ENCODE results near the gene RCAN2.

Gene RCAN2

GRCh38 chr6:46381579-46381978, 109.7 kb downstream of the RCAN2 start:
- no peak for DNase-seq (ENCODE audit: low spot score)

GRCh38 chr6:46381057-46381456, 110.2 kb downstream of the RCAN2 start:
- no peak for DNase-seq (ENCODE audit: low spot score)

DNA sequence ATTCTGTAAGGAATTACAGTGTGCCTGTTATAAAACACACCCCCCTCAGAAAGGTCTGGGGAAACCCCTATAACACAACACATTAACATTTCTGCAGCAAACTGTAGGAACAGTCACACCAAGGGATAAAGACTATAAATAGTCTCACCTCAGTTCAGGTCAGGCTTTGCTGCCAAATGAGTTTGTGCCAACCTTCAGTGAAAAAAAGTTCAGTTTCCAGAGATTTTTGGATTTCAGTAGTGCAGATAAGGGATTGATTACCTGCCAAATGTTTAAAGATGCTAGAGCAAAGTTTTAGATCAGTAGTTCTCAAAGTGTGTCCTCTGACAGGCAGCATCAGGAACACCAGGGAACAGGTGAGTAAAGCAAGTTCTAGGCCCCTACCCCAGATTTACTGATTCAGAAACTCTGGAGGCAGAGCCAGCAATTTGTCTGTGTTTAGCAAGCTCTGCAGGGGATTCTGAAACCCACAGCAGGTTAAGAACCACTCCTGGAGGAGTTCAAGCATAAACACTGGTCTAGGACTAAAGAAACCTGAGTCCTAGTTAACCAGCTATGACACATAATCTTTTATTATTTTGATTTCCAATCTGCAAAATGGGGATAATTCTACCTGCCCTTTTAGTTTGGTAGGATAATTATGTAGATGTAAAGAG, 111.0 kb downstream of the RCAN2 start:
- DNase-seq (ENCODE audit: low spot score), result no peak

GRCh38 chr6:46378882-46379416, 112.3 kb downstream of the RCAN2 start:
- peak; percentile 93 for DNase-seq (ENCODE audit: low spot score)

DNA sequence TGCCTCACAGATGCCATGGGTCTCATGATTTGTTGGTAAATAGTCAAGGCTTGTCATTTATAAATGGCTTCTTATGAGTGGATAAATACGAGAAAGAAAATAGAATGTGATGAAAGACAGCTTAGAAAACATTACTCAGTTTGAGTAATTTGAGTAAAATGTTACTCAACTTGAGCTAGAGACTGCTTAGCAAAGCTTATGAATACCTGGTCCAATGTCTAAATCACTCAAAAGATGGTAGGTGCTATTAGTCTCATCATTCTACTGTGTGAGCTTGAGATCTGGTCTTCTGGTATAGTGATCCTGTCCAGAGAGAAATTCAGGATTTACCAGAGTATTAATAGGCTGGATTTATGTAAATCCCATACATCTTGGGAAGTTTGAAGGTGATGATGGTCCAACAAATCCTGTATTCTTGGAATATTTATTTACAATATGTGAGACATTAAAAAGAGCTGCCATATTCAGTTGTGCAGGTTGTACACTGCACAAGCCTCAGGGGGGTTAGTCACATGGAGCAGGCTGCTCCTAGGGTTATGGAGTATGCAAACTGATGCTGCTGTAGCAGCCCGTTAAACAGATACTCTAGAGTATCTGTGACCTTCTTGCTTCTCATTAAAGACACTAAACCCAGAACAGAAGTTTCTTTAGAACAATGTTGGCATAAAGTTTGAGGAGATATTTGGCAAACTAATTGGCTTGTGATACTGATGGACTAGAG, 112.9 kb downstream of the RCAN2 start:
- DNase-seq (ENCODE audit: low spot score), result no peak

GRCh38 chr6:46377209-46377608, 114.0 kb downstream of the RCAN2 start:
- no peak for DNase-seq (ENCODE audit: low spot score)

DNA sequence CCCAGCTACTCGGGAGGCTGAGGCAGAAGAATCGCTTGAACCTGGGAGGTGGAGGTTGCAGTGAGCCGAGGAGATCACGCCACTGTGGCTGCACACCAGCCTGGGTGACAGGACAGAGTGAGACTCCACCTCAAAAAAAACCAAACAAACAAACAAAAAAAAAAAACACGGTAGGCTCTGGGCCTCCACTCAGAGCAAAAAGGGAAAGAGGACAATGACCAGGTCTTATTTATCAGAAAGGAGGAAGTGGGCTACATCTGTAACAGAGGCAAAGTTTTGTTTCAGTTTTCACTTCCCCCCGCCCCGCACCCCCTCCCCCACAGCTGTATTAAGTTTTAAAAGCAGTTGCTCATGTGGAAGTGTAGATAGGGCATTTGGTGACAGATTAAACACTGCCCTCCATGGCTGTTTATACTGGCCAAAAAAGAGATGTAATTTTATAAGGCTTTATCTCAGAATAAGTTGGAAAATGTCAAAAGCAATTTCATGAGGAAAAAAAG, 114.6 kb downstream of the RCAN2 start:
- no peak for DNase-seq (ENCODE audit: low spot score)

- DNase-seq (ENCODE audit: low spot score), result no peak
Observed at GRCh38 chr6:46370622-46371021, 120.6 kb downstream of the RCAN2 start.

DNA sequence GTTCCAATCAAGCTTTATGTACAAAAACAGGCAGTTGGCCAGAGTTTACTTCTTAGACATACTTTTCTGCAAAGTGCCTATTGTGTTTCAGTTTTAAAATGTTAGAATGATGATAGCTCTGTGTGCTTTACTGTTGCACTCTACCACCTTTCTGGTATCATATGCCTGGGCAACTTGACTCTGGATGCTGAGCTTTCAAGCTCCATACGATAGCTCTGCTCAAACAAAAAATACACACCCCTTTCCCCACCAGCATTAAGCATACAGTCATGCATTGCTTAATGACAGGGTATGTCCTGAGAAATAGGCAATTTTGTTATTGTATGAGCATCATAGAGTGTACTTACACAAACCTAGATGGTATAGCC, 123.1 kb downstream of the RCAN2 start:
- DNase-seq (ENCODE audit: low spot score), result no peak

DNA sequence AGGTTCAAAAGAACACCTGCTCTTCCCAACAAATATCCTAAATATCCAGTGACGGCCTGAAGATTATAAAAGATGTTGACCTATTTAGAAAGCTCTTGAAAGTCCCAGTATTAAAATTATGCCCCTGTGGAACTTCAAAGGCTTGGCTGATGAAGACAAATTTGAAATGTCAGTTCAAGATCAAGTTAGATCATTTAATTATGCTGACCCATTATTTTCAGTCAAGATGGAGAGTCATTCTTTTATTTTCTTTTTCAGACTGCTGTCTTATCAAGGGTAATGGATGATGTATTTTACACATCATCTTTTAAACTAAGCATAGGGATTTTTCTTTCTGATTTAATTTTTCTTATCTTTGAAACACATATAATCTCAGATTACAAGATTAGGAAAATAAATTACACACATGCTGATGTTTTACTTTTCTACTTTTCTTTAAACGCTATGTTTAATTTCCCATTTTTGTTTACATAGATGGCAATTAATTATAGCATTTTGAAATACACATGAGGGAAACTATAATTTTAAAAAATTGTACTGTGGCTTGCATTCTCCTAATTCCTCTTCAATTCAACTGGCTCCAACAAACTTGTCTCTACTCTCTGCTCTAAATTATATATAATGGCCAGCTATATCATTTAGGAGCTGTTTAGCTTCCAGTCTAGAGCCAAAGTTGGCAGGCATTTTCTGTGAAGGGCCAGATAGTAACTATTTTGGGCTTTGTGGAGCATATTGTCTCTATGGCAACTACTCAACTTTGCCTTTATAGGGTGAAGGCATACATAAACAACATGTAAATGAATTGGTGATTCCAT, 123.7 kb downstream of the RCAN2 start:
- DNase-seq (ENCODE audit: low spot score), result no peak

GRCh38 chr6:46366190-46366900, 124.9 kb downstream of the RCAN2 start:
- DNase-seq (ENCODE audit: low spot score), result no peak

- no peak for DNase-seq (ENCODE audit: low spot score)
Observed at GRCh38 chr6:46357591-46357990, 133.7 kb downstream of the RCAN2 start.

DNA sequence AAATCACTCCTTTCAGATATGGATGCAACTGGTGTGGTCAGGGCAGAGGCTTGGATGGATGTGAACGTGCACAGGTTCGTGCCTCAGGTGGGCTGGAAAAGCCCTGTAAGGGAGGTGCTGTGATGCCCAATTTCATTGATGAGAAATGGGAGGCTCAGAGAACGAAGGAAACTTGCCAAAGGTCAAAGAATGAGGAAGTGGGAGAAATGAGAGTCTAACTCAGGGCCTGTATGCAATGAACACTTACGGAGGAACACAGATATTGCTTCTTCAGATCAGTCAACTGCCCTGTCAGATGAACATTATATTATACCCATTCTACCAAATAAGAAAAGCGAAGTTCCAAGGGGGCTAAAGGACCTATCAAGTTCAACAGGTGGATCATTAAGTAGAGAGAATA, 134.7 kb downstream of the RCAN2 start:
- DNase-seq (ENCODE audit: low spot score), result no peak

DNA sequence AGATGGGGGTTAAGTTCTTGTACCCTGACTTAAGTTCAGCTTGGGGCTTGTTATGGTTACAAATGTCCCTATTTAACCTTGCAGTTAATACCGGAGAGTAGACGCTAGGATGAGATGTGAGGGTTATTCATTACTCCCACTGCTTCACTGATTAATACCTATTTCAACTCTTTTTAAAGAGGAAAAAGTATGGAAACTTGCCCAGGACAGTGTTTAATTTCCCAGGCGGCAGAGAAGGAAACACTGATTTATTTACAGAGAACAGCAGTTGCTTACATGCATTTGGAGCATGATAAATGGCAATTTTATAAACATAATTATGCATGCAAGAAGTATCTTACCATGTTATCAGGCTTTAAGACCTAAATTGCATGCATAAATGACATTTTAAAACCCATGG, 137.7 kb downstream of the RCAN2 start:
- no peak for DNase-seq (ENCODE audit: low spot score)

- no peak for DNase-seq (ENCODE audit: low spot score)
Observed at GRCh38 chr6:46352541-46353268, 138.5 kb downstream of the RCAN2 start.

- no peak for DNase-seq (ENCODE audit: low spot score)
Observed at GRCh38 chr6:46350714-46351113, 140.5 kb downstream of the RCAN2 start.

GRCh38 chr6:46347669-46348068, 143.6 kb downstream of the RCAN2 start:
- DNase-seq (ENCODE audit: low spot score), result peak; percentile 72

DNA sequence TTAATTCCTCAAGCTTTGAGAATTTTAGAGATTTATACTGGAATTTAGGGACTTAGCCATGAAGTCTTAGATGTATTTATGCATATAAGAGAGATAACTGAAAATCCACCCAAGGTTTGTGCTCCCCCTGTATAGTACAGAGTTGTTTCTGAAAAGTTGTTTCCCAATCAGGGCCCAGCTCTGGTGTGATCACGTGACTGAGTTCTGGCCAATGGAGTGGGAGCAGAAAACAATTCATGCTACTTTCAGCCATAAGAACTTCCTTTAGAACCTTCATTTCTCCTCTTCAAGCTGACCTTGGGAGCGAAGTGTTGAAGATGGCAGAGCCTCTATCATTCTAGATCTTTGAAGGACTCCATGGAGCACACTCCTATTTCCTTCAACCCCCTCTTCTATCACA, 151.0 kb downstream of the RCAN2 start:
- no peak for DNase-seq (ENCODE audit: low spot score)

- DNase-seq (ENCODE audit: low spot score), result no peak
Observed at GRCh38 chr6:46338131-46338530, 153.1 kb downstream of the RCAN2 start.

DNA sequence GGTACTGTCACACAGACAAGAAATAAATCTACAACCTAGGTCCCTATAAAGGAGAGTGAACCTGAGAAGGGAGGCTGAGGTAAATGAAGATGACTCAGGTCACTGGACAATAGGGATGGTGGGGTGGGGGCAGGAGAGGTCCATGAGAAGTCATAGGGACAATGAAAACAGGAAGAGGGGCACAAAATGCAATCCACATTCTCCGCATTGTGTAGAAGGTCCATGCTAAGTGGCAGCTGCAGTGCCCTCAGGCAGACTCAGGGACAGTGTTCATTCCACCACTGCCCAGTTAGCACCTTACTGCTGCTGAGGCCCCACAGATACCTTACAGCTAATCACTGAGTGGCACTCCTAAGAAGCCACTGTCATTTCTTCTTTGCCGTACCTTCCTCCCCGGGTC, 156.8 kb downstream of the RCAN2 start:
- DNase-seq (ENCODE audit: low spot score), result no peak

DNA sequence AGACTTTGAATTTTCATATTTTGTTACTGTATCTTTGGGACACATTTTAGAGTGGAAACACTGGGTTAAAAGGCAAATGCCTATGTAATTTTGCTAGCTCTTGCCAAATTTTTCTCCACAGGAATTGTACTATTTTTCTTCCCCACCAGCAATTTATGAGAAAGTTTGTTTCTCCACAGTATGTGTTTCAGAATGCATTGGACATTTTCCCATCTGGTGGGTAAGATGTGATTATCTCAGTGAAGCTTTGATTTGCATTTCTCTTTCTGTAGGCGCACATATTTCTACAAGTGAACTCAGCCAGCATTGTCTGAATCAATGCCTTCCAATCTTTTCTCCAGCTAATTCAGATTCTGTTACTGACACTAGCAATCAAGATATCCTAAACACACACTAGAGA, 157.8 kb downstream of the RCAN2 start:
- no peak for DNase-seq (ENCODE audit: low spot score)
